Activated CD8-positive, alpha-beta memory T cell treated with anti-CD3 and anti-CD28 coated beads for 24 hours (primary cell): ENCODE measurements around the gene EVI5.

ENCODE experiments used
- DNase-seq: peaks from one replicate; pipeline ENCODE4 v3.0.0-alpha.2; 2020

Gene EVI5

GRCh38 chr1:92481971-92482664 is 302.8 kb downstream of the EVI5 start:
- DNase-seq: no peak

GRCh38 chr1:92481599-92481925 is 303.3 kb downstream of the EVI5 start:
- DNase-seq: no peak

- no peak for DNase-seq
Observed at GRCh38 chr1:92480813-92481598, 303.9 kb downstream of the EVI5 start.

- no peak for DNase-seq
Observed at GRCh38 chr1:92480200-92480812, 304.6 kb downstream of the EVI5 start.

GRCh38 chr1:92479587-92479986 is 305.3 kb downstream of the EVI5 start:
- DNase-seq: no peak

- DNase-seq: no peak
Observed at GRCh38 chr1:92478393-92478792, 306.5 kb downstream of the EVI5 start.

GRCh38 chr1:92476071-92476631 is 308.8 kb downstream of the EVI5 start:
- peak; percentile 77 for DNase-seq

GRCh38 chr1:92475029-92475428 is 309.9 kb downstream of the EVI5 start:
- no peak for DNase-seq

- DNase-seq: no peak
Observed at GRCh38 chr1:92473781-92474495, 311.0 kb downstream of the EVI5 start.

- DNase-seq: no peak
Observed at GRCh38 chr1:92470216-92470615, 314.7 kb downstream of the EVI5 start.

GRCh38 chr1:92466683-92467352 is 318.1 kb downstream of the EVI5 start:
- DNase-seq: no peak

GRCh38 chr1:92465256-92465647 is 319.7 kb downstream of the EVI5 start:
- no peak for DNase-seq

- DNase-seq: no peak
Observed at GRCh38 chr1:92464588-92465255, 320.2 kb downstream of the EVI5 start.

GRCh38 chr1:92461364-92462097 is 323.4 kb downstream of the EVI5 start:
- no peak for DNase-seq

- DNase-seq: no peak
Observed at GRCh38 chr1:92459871-92460320, 325.0 kb downstream of the EVI5 start.
